ENCODE measurements around the gene DGKZ. TPM values are rescaled to one million over a fixed set of nuclear protein-coding genes. Genes with fewer than 3 reads are reported as not detected.

The DGKZ gene
- total RNA-seq, 1 donor from 2014 or later, result 55.3 TPM

- Histone ChIP-seq H3K27me3 (ENCODE audit: low read depth) (peaks cover 41% of the 10 kb centered on the region), H3K4me3 (peak overlapping the region; percentile 50), H3K27ac (no peak overlapping the region), H3K9me3 (no peaks in the 10 kb centered on the region), H3K36me3 (no peaks in the 10 kb centered on the region), H3K4me1 (peaks cover 51% of the 10 kb centered on the region)
- intact Hi-C loops (cut with DNase I), result no loop called here
- TF ChIP-seq CTCF (IDR thresholded peaks at IDR 0.05), result no peak
- no peak for DNase-seq
- ATAC-seq, result no peak
Observed at GRCh38 chr11:46333394-46333947, 13.8 kb upstream of the DGKZ start.

- H3K9me3 ChIP-seq, result no peaks in the 10 kb centered on the region
- H3K27ac ChIP-seq, result no peak overlapping the region
- ATAC-seq (no peak), DNase-seq (no peak)
- peaks cover 41% of the 10 kb centered on the region for H3K27me3 ChIP-seq (ENCODE audit: low read depth)
- peaks cover 59% of the 10 kb centered on the region for H3K4me1 ChIP-seq
- intact Hi-C loops (cut with DNase I), result no loop called here
- H3K4me3 ChIP-seq, result no peak overlapping the region
- H3K36me3 ChIP-seq, result no peaks in the 10 kb centered on the region
- no peak for TF ChIP-seq CTCF (IDR thresholded peaks at IDR 0.05)
Observed at GRCh38 chr11:46334211-46334610, 13.1 kb upstream of the DGKZ start.

GRCh38 chr11:46335271-46335670 is 12.0 kb upstream of the DGKZ start:
- ATAC-seq (no peak), DNase-seq (no peak)
- Histone ChIP-seq H3K27ac (no peak overlapping the region), H3K9me3 (no peaks in the 10 kb centered on the region), H3K4me3 (no peak overlapping the region), H3K27me3 (ENCODE audit: low read depth) (peaks cover 33% of the 10 kb centered on the region), H3K36me3 (no peaks in the 10 kb centered on the region), H3K4me1 (peaks cover 69% of the 10 kb centered on the region)
- no peak for TF ChIP-seq CTCF (IDR thresholded peaks at IDR 0.05)
- intact Hi-C loops (cut with DNase I), result no loop called here

GRCh38 chr11:46335890-46336562 is 11.2 kb upstream of the DGKZ start:
- Histone ChIP-seq H3K36me3 (no peaks in the 10 kb centered on the region), H3K27me3 (ENCODE audit: low read depth) (peaks cover 28% of the 10 kb centered on the region), H3K9me3 (no peaks in the 10 kb centered on the region), H3K27ac (no peak overlapping the region), H3K4me3 (no peak overlapping the region), H3K4me1 (peaks cover 68% of the 10 kb centered on the region)
- intact Hi-C loops (cut with DNase I), result no loop called here
- no peak for TF ChIP-seq CTCF (IDR thresholded peaks at IDR 0.05)
- ATAC-seq (no peak), DNase-seq (no peak)

GRCh38 chr11:46336563-46337180 is 10.6 kb upstream of the DGKZ start:
- no peak overlapping the region for H3K4me3 ChIP-seq
- peak; percentile 82 for DNase-seq
- no peak overlapping the region for H3K27ac ChIP-seq
- no peaks in the 10 kb centered on the region for H3K36me3 ChIP-seq
- H3K9me3 ChIP-seq, result no peaks in the 10 kb centered on the region
- H3K27me3 ChIP-seq (ENCODE audit: low read depth), result peaks cover 22% of the 10 kb centered on the region
- intact Hi-C loops (cut with DNase I), result no loop called here
- peaks cover 68% of the 10 kb centered on the region for H3K4me1 ChIP-seq
- peak in 1 of 2 donors; percentile 26 for ATAC-seq
- TF ChIP-seq CTCF (IDR thresholded peaks at IDR 0.05), result no peak
